Endothelial cell of umbilical vein (primary cell): ENCODE measurements around the gene TERT. TPM values are rescaled to one million over a fixed set of nuclear protein-coding genes. Genes with fewer than 3 reads are reported as not detected.

Source experiments
- BruUV-seq: library from RNA; stranded (reverse); fragments of 400-500 nt; replicated peaks from 2 replicates; lab custom pipeline; 2021; lab: Mats Ljungman, UMichigan
- CTCF ChIA-PET: fragments of 300-600, 350-600 bp; sonication (Branson Sonifier 250); formaldehyde crosslinking; loops from one replicate; lab custom pipeline; 2021; ENCODE audit warnings: antibody characterized with exemption, inconsistent platforms; lab: Charles Lee
- POLR2A ChIA-PET: fragments of 300-600, 350-600 bp; sonication (Branson Sonifier 250); formaldehyde crosslinking; loops from one replicate; lab custom pipeline; 2021; ENCODE audit warnings: antibody characterized with exemption, inconsistent platforms; lab: Charles Lee
- DNase-seq: peaks from one replicate; pipeline ENCODE4 v3.0.0-alpha.2; 2011; ENCODE audit warnings: low read depth, low spot score
- FAIRE-seq: peaks from 2 replicates; lab custom pipeline; 2011; peaks lifted over from hg19 to GRCh38; lab: Jason Lieb, UNC
- H2AFZ ChIP-seq: 2 replicates; pipeline ENCODE4 v1.6.0; 2012; ENCODE audit warnings: low read depth, low read length, control low read depth, inconsistent platforms
- H3K27ac ChIP-seq: 2 replicates; pipeline ENCODE4 v1.5.1; 2011; ENCODE audit warnings: low read depth, mild to moderate bottlenecking, control low read depth, low read length, moderate library complexity; ENCODE audit not compliant: insufficient read depth
- H3K27me3 ChIP-seq, 2 experiments: 2 replicates each; pipeline versions ENCODE4 v1.6.0 to v1.6.1; 2011; ENCODE audit warnings: low read length in 2 of 2, mixed read lengths in 1 of 2; ENCODE audit not compliant: control insufficient read depth in 2 of 2, insufficient read depth in 2 of 2
- H3K36me3 ChIP-seq, 2 experiments: 2 replicates in 1 of 2; 3 replicates in 1 of 2; pipeline ENCODE4 v1.5.1; 2011; ENCODE audit warnings: low read length in 2 of 2, mild to moderate bottlenecking in 1 of 2, moderate library complexity in 1 of 2; ENCODE audit not compliant: control insufficient read depth in 2 of 2, insufficient read depth in 2 of 2; ENCODE audit errors: extremely low read depth in 1 of 2
- H3K4me1 ChIP-seq: 3 replicates; pipeline ENCODE4 v1.5.1; 2011; ENCODE audit warnings: mild to moderate bottlenecking, low read length; ENCODE audit not compliant: control insufficient read depth, insufficient read depth; ENCODE audit errors: extremely low read depth
- H3K4me2 ChIP-seq: 2 replicates; pipeline ENCODE4 v1.6.1; 2011; ENCODE audit warnings: low read length, control low read depth, mixed read lengths; ENCODE audit not compliant: insufficient read depth
- H3K4me3 ChIP-seq, 3 experiments: fragments of 200-600 bp in 1 of 3; sonication (generic), shearing (Covaris generic) in 1 of 3; replicated peaks in 1 of 3; 2 replicates each; pipeline ENCODE4 v1.5.1; 2011 to 2016; ENCODE audit warnings: control low read depth in 3 of 3, low read length in 3 of 3, mild to moderate bottlenecking in 2 of 3, inconsistent platforms in 1 of 3, low read depth in 1 of 3, moderate library complexity in 1 of 3; ENCODE audit not compliant: insufficient read depth in 1 of 3
- H3K79me2 ChIP-seq: 2 replicates; pipeline ENCODE4 v1.6.0; 2012; ENCODE audit warnings: low read length, inconsistent platforms; ENCODE audit not compliant: control insufficient read depth, insufficient read depth
- H3K9ac ChIP-seq: replicated peaks from 2 replicates; pipeline ENCODE3; 2011; ENCODE audit warnings: low read length, control low read depth; ENCODE audit not compliant: insufficient read depth; ENCODE audit errors: extremely low read depth
- H3K9me1 ChIP-seq: replicated peaks from 3 replicates; pipeline ENCODE4 v1.6.0; 2011; ENCODE audit warnings: mild to moderate bottlenecking, low read length; ENCODE audit not compliant: control insufficient read depth, insufficient read depth; ENCODE audit errors: extremely low read depth
- H3K9me3 ChIP-seq: replicated peaks from 2 replicates; pipeline ENCODE4 v1.5.1; 2012; ENCODE audit warnings: low read length, inconsistent platforms; ENCODE audit not compliant: control insufficient read depth, insufficient read depth
- H4K20me1 ChIP-seq: replicated peaks from 2 replicates; pipeline ENCODE3; 2011; ENCODE audit warnings: mild to moderate bottlenecking, low read length; ENCODE audit not compliant: control insufficient read depth, insufficient read depth; ENCODE audit errors: extremely low read depth
- CTCF ChIP-seq, 2 donors: IDR thresholded peaks; 1 replicate in 1 of 2; 2 replicates in 1 of 2; pipeline ENCODE4 v1.5.1; 2011; ENCODE audit warnings: low read length in 2 of 2, mild to moderate bottlenecking in 2 of 2, moderate library complexity in 2 of 2, control low read depth in 1 of 2, inconsistent platforms in 1 of 2, low read depth in 1 of 2; ENCODE audit not compliant: insufficient read depth in 1 of 2; ENCODE audit errors: extremely low read depth in 1 of 2
- EZH2 ChIP-seq: IDR thresholded peaks from 2 replicates; pipeline ENCODE4 v1.6.1; 2012; ENCODE audit warnings: borderline replicate concordance, low read depth, mild to moderate bottlenecking, moderate library complexity, low read length, inconsistent platforms; ENCODE audit not compliant: severe bottlenecking
- FOS ChIP-seq: IDR thresholded peaks from 2 replicates; pipeline ENCODE4 v1.6.1; 2011; ENCODE audit warnings: mild to moderate bottlenecking, low read length, moderate library complexity, borderline replicate concordance; ENCODE audit not compliant: insufficient read depth
- GATA2 ChIP-seq: IDR thresholded peaks from 2 replicates; pipeline ENCODE4 v1.7.0; 2011; ENCODE audit warnings: low read depth, mild to moderate bottlenecking, moderate library complexity, mixed read lengths, low read length; ENCODE audit not compliant: insufficient read length, insufficient read depth
- JUN ChIP-seq: IDR thresholded peaks from 2 replicates; pipeline ENCODE4 v1.6.1; 2011; ENCODE audit warnings: borderline replicate concordance, low read depth; ENCODE audit not compliant: insufficient read length, insufficient read depth
- MAX ChIP-seq: IDR thresholded peaks from 2 replicates; pipeline ENCODE4 v1.6.1; 2011; ENCODE audit not compliant: insufficient read depth, insufficient read length
- MYC ChIP-seq: IDR thresholded peaks from one replicate; pipeline ENCODE4 v1.6.1; 2011; ENCODE audit warnings: mild to moderate bottlenecking, low read depth, low read length
- POLR2A ChIP-seq: IDR thresholded peaks from 2 replicates; pipeline ENCODE4 v1.6.1; 2012; ENCODE audit warnings: low read depth, mild to moderate bottlenecking, control low read depth, low read length
- POLR2AphosphoS5 ChIP-seq: IDR thresholded peaks from 2 replicates; pipeline ENCODE4 v1.6.1; 2012; ENCODE audit warnings: low read depth, mild to moderate bottlenecking, control low read depth, low read length, moderate library complexity; ENCODE audit not compliant: insufficient read depth
- dilution Hi-C: fragments of 300-500 bp; cut with MboI; formaldehyde crosslinking; loops from one replicate; pipeline ENCODE4 v1.15.0; 2019; ENCODE audit warnings: low sequenced_read_pairs; ENCODE audit not compliant: extremely low pct_ligation_motif_present
- intact Hi-C: fragments of 100-400 bp; cut with micrococcal nuclease; formaldehyde crosslinking; loops from one replicate; pipeline ENCODE4 v1.10.0; 2022
- polyA plus RNA-seq, 4 experiments: library from polyadenylated mRNA; depleted of rRNA in 3 of 4; stranded (reverse) in 3 of 4; unstranded in 1 of 4; fragments of >200 nt; gene quantifications; 2 replicates each; pipeline versions ENCODE4 v1.2.1 to v1.2.3, GENCODE V29; 2011 to 2012; ENCODE audit warnings: missing spikeins in 1 of 4
- total RNA-seq: library from RNA; stranded (reverse); gene quantifications from 2 replicates; pipeline ENCODE4 v1.2.3, GENCODE V29; 2021

TERT gene
- total and polyA plus RNA-seq, 2 donors (not counting 3 experiments of a cell fraction or from before 2014, with no cell fraction given) = 0.04 TPM; not detected in 1

DNA sequence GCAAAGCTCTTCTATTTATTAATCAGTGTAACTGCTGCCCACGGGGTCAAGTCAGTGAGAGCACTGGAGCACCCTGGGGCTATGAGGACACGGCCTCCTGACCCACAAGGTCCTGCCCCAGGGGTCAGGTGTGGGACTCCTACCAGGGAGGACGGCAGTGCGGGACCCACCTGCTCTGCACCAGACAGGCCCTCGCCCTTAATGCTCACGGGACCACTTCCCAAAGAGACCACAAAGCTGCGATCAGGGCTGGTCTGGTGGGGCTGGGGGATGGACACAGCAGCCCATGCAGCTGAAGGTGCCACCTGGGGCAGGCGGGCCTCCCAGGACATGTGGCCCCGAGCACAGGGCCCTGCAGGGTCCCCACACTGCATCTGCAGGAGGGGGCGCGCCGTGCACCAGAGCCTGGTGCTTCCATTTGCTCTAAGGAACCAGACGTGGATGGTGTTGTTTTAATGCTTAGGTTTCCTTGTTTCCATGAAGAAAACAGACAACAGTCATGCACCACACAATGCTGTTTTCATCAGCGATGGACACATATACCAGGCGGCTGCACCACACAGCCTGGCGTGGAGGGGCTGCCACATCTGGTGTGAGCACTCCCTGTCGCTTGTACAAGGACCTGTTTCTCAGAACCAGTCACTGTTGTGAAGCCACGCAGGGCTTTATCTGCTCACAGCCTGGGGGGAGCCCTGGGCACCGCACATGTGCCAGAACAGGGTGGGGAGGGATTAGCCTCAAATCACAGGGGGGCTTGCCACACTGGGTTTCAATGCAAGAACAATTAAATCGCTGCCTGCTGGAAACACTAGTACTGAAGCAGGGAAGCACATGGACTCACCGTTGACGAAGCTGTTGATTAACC, 27.4 kb upstream of the TERT start:
- ChIA-PET CTCF (no interaction called here), POLR2A (no interaction called here)
- no peak for FAIRE-seq
- Histone ChIP-seq H4K20me1 (no peaks in the 10 kb centered on the region), H3K9ac (no peak overlapping the region), H3K27me3 (no peaks in the 10 kb centered on the region), H3K36me3 (peaks cover 14 to 59% of the 10 kb centered on the region in 2 experiments), H2AFZ (no peak overlapping the region), H3K27ac (no peak overlapping the region), H3K4me1 (no peaks in the 10 kb centered on the region), H3K4me3 (no peak overlapping the region), H3K9me3 (no peaks in the 10 kb centered on the region), H3K9me1 (no peaks in the 10 kb centered on the region), H3K4me2 (no peak overlapping the region), H3K79me2 (no peaks in the 10 kb centered on the region)
- intact Hi-C loops (no loop called here), dilution Hi-C loops (no loop called here)
- TF ChIP-seq POLR2AphosphoS5 (no peak), MYC (no peak), JUN (no peak), POLR2A (no peak), CTCF (IDR thresholded peaks at IDR 0.05; ENCODE audit: extremely low read depth in 1 of 2, insufficient read depth in 1 of 2, low read depth in 1 of 2, low read length in 2 of 2) (no peak), EZH2 (no peak), MAX (no peak), GATA2 (no peak), FOS (no peak)
- DNase-seq = no peak
- BruUV-seq = no TSS peak
